Loucy (cell line): Measurements from ENCODE around the gene BPTF.

Experiments
- H2AFZ ChIP-seq: fragments of 200-600 bp; sonication (generic); 2 replicates; pipeline ENCODE4 v1.6.0; 2016; ENCODE audit warnings: antibody characterized with exemption, mild to moderate bottlenecking, low read length, moderate library complexity
- H3F3A ChIP-seq: fragments of 200-600 bp; 2 replicates; pipeline ENCODE4 v1.6.0; 2016; ENCODE audit warnings: antibody characterized with exemption, low read depth, mild to moderate bottlenecking
- H3K27me3 ChIP-seq: fragments of 200-600 bp; sonication (generic); 2 replicates; pipeline ENCODE4 v1.6.1; 2014; ENCODE audit warnings: low read length, mild to moderate bottlenecking; ENCODE audit not compliant: insufficient read depth, poor library complexity, severe bottlenecking
- H3K36me3 ChIP-seq: fragments of 200-600 bp; sonication (generic); 2 replicates; pipeline ENCODE4 v1.6.1; 2016; ENCODE audit warnings: low read length; ENCODE audit not compliant: insufficient read depth
- H3K4me1 ChIP-seq: fragments of 200-600 bp; sonication (generic); 2 replicates; pipeline ENCODE4 v1.5.1; 2014; ENCODE audit warnings: low read length, mild to moderate bottlenecking; ENCODE audit not compliant: insufficient read depth, poor library complexity, severe bottlenecking
- H3K4me2 ChIP-seq: fragments of 200-600 bp; sonication (generic); 2 replicates; pipeline ENCODE4 v1.6.0; 2014; ENCODE audit warnings: antibody characterized with exemption, low read length, low read depth, mild to moderate bottlenecking; ENCODE audit not compliant: poor library complexity, severe bottlenecking
- H3K4me3 ChIP-seq: fragments of 200-600 bp; sonication (generic); 2 replicates; pipeline ENCODE4 v1.5.1; 2014; ENCODE audit warnings: low read length, mild to moderate bottlenecking, mixed read lengths; ENCODE audit not compliant: poor library complexity, severe bottlenecking
- H3K79me2 ChIP-seq: fragments of 200-600 bp; sonication (generic); 2 replicates; pipeline ENCODE4 v1.6.1; 2014; ENCODE audit warnings: low read length; ENCODE audit not compliant: insufficient read depth
- H3K9ac ChIP-seq: fragments of 200-600 bp; sonication (generic); 2 replicates; pipeline ENCODE4 v1.6.0; 2014; ENCODE audit warnings: mild to moderate bottlenecking, low read depth, low read length, moderate library complexity; ENCODE audit not compliant: poor library complexity, severe bottlenecking
- H3K9me2 ChIP-seq: fragments of 200-600 bp; sonication (generic); replicated peaks from 2 replicates; pipeline ENCODE4 v1.6.1; 2016; ENCODE audit warnings: low read depth, low read length, mixed read lengths
- H3K9me3 ChIP-seq: fragments of 200-600 bp; sonication (generic); 2 replicates; pipeline ENCODE4 v1.6.1; 2014; ENCODE audit warnings: mild to moderate bottlenecking, antibody characterized with exemption, low read length, low read depth; ENCODE audit not compliant: insufficient read depth
- H4K20me1 ChIP-seq: fragments of 200-600 bp; sonication (generic); 2 replicates; pipeline ENCODE4 v1.6.0; 2014; ENCODE audit warnings: antibody characterized with exemption, low read length, mild to moderate bottlenecking; ENCODE audit not compliant: insufficient read depth, poor library complexity, severe bottlenecking
- EZH2phosphoT487 ChIP-seq: fragments of 200-600 bp; IDR thresholded peaks from 2 replicates; pipeline ENCODE4 v1.6.1; 2018; ENCODE audit warnings: antibody characterized with exemption, mild to moderate bottlenecking, moderate library complexity, borderline replicate concordance
- TF ChIP-seq, protein P1 (sequence below): fragments of 200-600 bp; sonication (generic); conservative IDR thresholded peaks from 2 replicates; pipeline ENCODE4 v1.5.1; 2014; ENCODE audit warnings: mild to moderate bottlenecking, antibody characterized with exemption, low read length

The BPTF gene

DNA sequence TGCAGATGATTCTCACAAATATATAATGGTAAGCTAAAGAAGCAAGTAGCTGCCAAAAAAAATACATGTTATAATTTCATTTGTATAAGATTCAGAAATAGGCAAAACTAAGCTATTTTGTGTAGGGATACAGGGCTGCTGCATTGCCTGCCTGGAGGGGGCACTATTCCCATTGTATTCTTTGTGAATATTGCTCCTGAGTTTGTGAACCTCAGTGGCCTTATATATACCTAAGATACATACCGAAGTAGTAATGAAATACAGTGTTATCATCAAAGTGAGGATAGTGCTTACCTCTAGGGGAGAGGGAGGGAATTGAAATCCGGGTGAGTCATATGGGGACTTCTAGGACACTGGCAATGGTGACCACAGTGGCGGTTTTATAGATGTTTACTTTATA is 117.5 kb downstream of the BPTF start:
- Histone ChIP-seq H3K27me3 (no peaks in the 10 kb centered on the region), H3K36me3 (peaks cover 95% of the 10 kb centered on the region), H3F3A (no peaks in the 10 kb centered on the region), H3K79me2 (no peaks in the 10 kb centered on the region), H3K9me3 (no peaks in the 10 kb centered on the region), H3K4me3 (no peak overlapping the region), H3K9ac (no peak overlapping the region), H2AFZ (no peak overlapping the region), H3K4me2 (no peak overlapping the region), H3K9me2 (no peaks in the 10 kb centered on the region), H3K4me1 (no peaks in the 10 kb centered on the region), H4K20me1 (no peaks in the 10 kb centered on the region)
- TF ChIP-seq, protein P1, sequence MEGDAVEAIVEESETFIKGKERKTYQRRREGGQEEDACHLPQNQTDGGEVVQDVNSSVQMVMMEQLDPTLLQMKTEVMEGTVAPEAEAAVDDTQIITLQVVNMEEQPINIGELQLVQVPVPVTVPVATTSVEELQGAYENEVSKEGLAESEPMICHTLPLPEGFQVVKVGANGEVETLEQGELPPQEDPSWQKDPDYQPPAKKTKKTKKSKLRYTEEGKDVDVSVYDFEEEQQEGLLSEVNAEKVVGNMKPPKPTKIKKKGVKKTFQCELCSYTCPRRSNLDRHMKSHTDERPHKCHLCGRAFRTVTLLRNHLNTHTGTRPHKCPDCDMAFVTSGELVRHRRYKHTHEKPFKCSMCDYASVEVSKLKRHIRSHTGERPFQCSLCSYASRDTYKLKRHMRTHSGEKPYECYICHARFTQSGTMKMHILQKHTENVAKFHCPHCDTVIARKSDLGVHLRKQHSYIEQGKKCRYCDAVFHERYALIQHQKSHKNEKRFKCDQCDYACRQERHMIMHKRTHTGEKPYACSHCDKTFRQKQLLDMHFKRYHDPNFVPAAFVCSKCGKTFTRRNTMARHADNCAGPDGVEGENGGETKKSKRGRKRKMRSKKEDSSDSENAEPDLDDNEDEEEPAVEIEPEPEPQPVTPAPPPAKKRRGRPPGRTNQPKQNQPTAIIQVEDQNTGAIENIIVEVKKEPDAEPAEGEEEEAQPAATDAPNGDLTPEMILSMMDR = peak; percentile 73
- no peak for TF ChIP-seq EZH2phosphoT487

DNA sequence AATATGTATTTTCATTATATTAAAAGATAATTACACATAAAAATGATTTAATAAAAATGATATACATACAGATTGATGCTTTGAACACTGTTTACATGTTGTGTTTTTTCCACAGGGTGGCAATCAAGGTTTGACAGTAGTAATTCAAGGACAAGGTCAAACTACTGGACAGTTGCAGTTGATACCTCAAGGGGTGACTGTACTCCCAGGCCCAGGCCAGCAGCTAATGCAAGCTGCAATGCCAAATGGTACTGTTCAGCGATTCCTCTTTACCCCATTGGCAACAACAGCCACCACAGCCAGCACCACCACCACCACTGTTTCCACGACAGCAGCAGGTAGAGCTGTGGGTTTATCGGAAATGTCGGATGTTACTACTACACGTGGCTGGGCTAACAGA is 118.7 kb downstream of the BPTF start:
- Histone ChIP-seq H3K9me2 (no peaks in the 10 kb centered on the region), H3F3A (no peaks in the 10 kb centered on the region), H3K4me2 (no peak overlapping the region), H3K4me1 (no peaks in the 10 kb centered on the region), H3K36me3 (peaks cover 95% of the 10 kb centered on the region), H2AFZ (no peak overlapping the region), H3K79me2 (no peaks in the 10 kb centered on the region), H3K27me3 (no peaks in the 10 kb centered on the region), H4K20me1 (no peaks in the 10 kb centered on the region), H3K4me3 (no peak overlapping the region), H3K9me3 (no peaks in the 10 kb centered on the region), H3K9ac (no peak overlapping the region)
- TF ChIP-seq EZH2phosphoT487 = no peak
- TF ChIP-seq, protein P1 = no peak

DNA sequence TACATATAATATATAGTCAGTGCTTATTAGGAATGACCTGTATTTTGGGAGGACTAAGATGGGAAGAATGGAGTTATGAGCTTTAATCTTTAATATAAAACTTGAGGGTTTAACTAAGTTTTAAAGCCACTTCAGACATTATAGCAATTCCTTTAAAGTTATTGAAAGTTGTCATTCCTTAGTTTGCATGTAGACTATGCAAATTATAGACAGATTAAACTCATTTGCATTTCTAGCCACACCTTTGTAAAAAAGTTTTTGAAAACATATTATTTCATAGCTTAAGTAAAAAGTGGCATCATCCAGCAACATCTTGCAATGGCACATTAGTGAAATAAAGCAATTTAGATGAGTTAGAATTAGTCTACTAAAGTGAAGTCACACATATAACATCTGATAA is 121.2 kb downstream of the BPTF start:
- Histone ChIP-seq H3K36me3 (peaks cover 91% of the 10 kb centered on the region), H3K4me3 (no peak overlapping the region), H3K4me1 (no peaks in the 10 kb centered on the region), H4K20me1 (no peaks in the 10 kb centered on the region), H2AFZ (no peak overlapping the region), H3K27me3 (no peaks in the 10 kb centered on the region), H3K4me2 (no peak overlapping the region), H3K9ac (no peak overlapping the region), H3K79me2 (no peaks in the 10 kb centered on the region), H3K9me3 (no peaks in the 10 kb centered on the region), H3F3A (no peaks in the 10 kb centered on the region), H3K9me2 (no peaks in the 10 kb centered on the region)
- TF ChIP-seq, protein P1 = no peak
- TF ChIP-seq EZH2phosphoT487 = no peak
